HEK293T (cell line): ENCODE data around the gene CYP4F2.

Experiments used
- FOXA1 ChIP-seq: fragments of 450-650 bp; IDR thresholded peaks from 2 replicates; pipeline ENCODE4 v1.6.1; 2016; ENCODE audit warnings: mild to moderate bottlenecking
- FOXM1 ChIP-seq: fragments of 450-650 bp; IDR thresholded peaks from 2 replicates; pipeline ENCODE4 v1.6.1; 2017; ENCODE audit warnings: mild to moderate bottlenecking, borderline replicate concordance
- SUZ12 ChIP-seq: fragments of 450-650 bp; IDR thresholded peaks from 2 replicates; pipeline ENCODE4 v1.6.1; 2016; ENCODE audit warnings: mild to moderate bottlenecking
- ZNF384 ChIP-seq: fragments of 450-650 bp; IDR thresholded peaks from 2 replicates; pipeline ENCODE4 v1.6.1; 2016

DNA sequence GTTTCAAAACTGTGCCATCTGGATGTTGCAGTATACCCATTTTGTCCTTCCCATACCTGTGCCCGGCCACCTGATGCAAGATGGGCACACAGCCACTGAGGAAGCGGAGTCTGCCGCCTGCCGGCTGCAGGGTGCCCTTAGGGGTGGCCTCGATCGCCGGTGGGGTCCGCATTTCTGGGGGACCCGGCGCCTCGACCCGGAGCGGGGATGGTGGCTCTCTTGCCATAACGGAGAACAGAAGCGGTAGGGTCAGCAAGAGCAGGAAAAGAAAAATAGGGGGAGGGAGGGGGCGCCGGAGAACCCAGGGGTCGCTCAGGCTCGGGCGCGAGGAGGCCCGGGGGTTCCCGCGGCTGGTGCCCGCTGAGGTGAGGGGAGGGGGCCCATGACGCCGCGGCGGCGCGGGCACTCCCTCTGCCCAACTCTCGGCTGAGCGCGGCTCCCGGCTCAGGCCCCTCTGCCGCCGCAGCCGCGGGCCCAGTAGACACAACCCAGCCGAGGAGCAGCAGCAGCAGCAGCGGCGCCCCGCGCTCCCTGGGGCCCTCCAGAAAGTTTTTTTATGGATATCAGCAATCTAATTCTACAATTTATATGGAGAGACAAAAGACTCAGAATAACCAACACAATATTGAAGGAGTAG lies 13.8 kb upstream of the CYP4F2 start:
- TF ChIP-seq FOXA1 (no peak), SUZ12 (no peak), FOXM1 (no peak), ZNF384 (no peak)
